ENCODE results near the gene MYO15A.

DNA sequence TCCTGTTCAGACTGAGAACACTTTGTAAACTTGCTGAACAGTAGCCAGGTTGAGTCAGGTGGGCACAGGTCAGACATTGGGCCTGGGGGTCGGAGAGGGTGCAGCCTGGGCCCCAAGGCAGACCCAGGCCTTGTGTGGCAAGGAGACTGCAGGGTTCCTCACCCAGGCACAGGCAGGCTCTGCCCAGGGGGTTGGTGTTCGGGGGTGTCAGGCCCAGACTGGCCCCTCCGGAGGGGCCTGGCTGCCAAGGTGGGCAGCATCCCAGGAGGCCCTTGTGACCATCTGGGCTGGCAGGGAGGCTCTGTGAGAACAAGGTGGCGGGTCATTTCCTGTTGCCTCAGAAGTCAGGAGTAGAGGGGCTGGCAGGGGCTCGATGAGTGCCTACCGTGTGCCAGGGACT is 585 bp upstream of the MYO15A start:
- TF ChIP-seq GATA2 (IDR thresholded peaks at IDR 0.05; ENCODE audit: low read depth, low read length) (no peak), GATA3 (IDR thresholded peaks at IDR 0.05; ENCODE audit: low read depth, low read length) (no peak)

Data from SH-SY5Y (cell line).